ENCODE data around the gene CGB2.

DNA sequence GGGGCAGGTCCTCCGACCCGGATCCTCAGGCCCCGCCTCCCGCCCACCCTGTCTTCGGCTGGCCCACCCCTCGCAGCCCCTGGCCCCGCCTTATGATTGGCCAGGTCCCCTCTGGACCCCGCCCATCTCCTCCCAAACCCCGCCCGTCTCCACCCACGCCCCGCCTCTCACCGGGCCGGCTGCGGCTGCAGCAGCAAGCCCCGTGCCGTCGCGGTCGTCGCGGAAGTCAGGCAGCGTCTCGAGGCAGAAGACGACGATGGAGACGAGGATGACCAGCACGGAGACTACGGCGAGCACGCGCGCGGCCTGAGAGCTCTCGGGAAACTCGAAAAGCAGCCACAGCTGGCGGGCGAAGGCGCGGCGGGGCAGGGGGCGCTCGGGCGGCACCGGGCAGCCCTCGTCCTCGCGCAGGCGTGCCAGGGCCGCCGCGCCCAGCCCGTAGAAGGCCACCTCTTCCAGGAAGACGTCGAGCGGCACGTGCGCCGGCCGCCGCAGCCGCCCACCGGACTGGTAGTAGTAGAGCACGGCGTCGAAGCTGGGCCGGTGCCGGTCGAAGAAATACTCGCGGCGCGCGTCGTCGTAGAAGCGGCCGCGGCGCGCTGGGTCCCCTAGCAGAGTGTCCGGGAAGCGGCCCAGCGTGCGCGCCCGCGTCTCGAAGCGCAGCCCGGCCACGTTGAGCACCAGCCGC, 40.3 kb downstream of the CGB2 start:
- TF ChIP-seq GATA3 (IDR thresholded peaks at IDR 0.05; ENCODE audit: low read depth, low read length) (no peak), GATA2 (IDR thresholded peaks at IDR 0.05; ENCODE audit: low read depth, low read length) (no peak)

Measured in SH-SY5Y (cell line).